COR-L47 (cell line): ENCODE data around the gene TMOD2.

Source experiments
- DNase-seq: peaks from one replicate; lab custom pipeline; 2025; lab: John Stamatoyannopoulos, UW

TMOD2 gene

GRCh38 chr15:51736069-51736468 lies 15.3 kb upstream of the TMOD2 start:
- DNase-seq = no peak

- DNase-seq = peak; percentile 82
These were observed 14.5 kb upstream of the TMOD2 start for GRCh38 chr15:51736751-51737521.

GRCh38 chr15:51737522-51738305 lies 13.7 kb upstream of the TMOD2 start, which contains the start of gene LYSMD2:
TSS of gene LYSMD2 (minus strand) at chr15:51737655. CDS start at chr15:51737622, 33 bp downstream.
- DNase-seq = peak; percentile 60

GRCh38 chr15:51738553-51738952 lies 12.8 kb upstream of the TMOD2 start:
- no peak for DNase-seq

- DNase-seq = no peak
These were observed 12.2 kb upstream of the TMOD2 start for GRCh38 chr15:51739061-51739712.

GRCh38 chr15:51749307-51749706 lies 2.1 kb upstream of the TMOD2 start:
- DNase-seq = no peak

- DNase-seq = no peak
These were observed 1.2 kb upstream of the TMOD2 start for GRCh38 chr15:51750186-51750585.

- DNase-seq = peak; percentile 28
These were observed 593 bp downstream of the TMOD2 start for GRCh38 chr15:51751697-51752683.

- DNase-seq = no peak
These were observed 1.5 kb downstream of the TMOD2 start for GRCh38 chr15:51752888-51753287.

- no peak for DNase-seq
These were observed 2.9 kb downstream of the TMOD2 start for GRCh38 chr15:51754267-51754666.

GRCh38 chr15:51755790-51756189 lies 4.4 kb downstream of the TMOD2 start:
- no peak for DNase-seq

- no peak for DNase-seq
These were observed 5.1 kb downstream of the TMOD2 start for GRCh38 chr15:51756482-51756881.

GRCh38 chr15:51757450-51757849 lies 6.1 kb downstream of the TMOD2 start:
- no peak for DNase-seq

GRCh38 chr15:51758645-51759044 lies 7.2 kb downstream of the TMOD2 start:
- DNase-seq = peak; percentile 14

- no peak for DNase-seq
These were observed 8.2 kb downstream of the TMOD2 start for GRCh38 chr15:51759557-51760070.

- no peak for DNase-seq
These were observed 9.4 kb downstream of the TMOD2 start for GRCh38 chr15:51760805-51761204.

GRCh38 chr15:51765751-51766150 lies 14.4 kb downstream of the TMOD2 start:
- DNase-seq = no peak

GRCh38 chr15:51766341-51766740 lies 14.9 kb downstream of the TMOD2 start:
- DNase-seq = no peak

GRCh38 chr15:51768018-51768417 lies 16.6 kb downstream of the TMOD2 start:
- DNase-seq = no peak

- DNase-seq = no peak
These were observed 19.5 kb downstream of the TMOD2 start for GRCh38 chr15:51770902-51771301.

GRCh38 chr15:51771773-51772172 lies 20.4 kb downstream of the TMOD2 start:
- peak; percentile 80 for DNase-seq
